Superior temporal gyrus (tissue), 1 donor: ENCODE measurements around the gene FGR.

Experiments used
- DNase-seq: peaks from one replicate; pipeline ENCODE4 v3.0.0-alpha.2; 2016; ENCODE audit errors: extremely low spot score

Gene FGR

GRCh38 chr1:27601321-27601770 lies 33.6 kb downstream of the FGR start:
- no peak for DNase-seq

GRCh38 chr1:27600498-27601175 lies 34.3 kb downstream of the FGR start:
- DNase-seq = no peak

GRCh38 chr1:27599605-27600497 lies 35.1 kb downstream of the FGR start:
- no peak for DNase-seq

GRCh38 chr1:27598902-27599528 lies 36.0 kb downstream of the FGR start:
- no peak for DNase-seq

- DNase-seq = no peak
Observed at GRCh38 chr1:27598295-27598687, 36.7 kb downstream of the FGR start.

- no peak for DNase-seq
Observed at GRCh38 chr1:27597516-27598294, 37.3 kb downstream of the FGR start.

- DNase-seq = no peak
Observed at GRCh38 chr1:27596986-27597385, 38.0 kb downstream of the FGR start.

- no peak for DNase-seq
Observed at GRCh38 chr1:27596261-27596660, 38.7 kb downstream of the FGR start.

GRCh38 chr1:27595597-27595996 lies 39.4 kb downstream of the FGR start:
- DNase-seq = no peak

- DNase-seq = no peak
Observed at GRCh38 chr1:27594564-27595510, 40.1 kb downstream of the FGR start.

- no peak for DNase-seq
Observed at GRCh38 chr1:27593678-27594563, 41.1 kb downstream of the FGR start.

- no peak for DNase-seq
Observed at GRCh38 chr1:27592931-27593677, 41.9 kb downstream of the FGR start.

- DNase-seq = no peak
Observed at GRCh38 chr1:27592232-27592930, 42.6 kb downstream of the FGR start.

- DNase-seq = no peak
Observed at GRCh38 chr1:27591622-27592021, 43.4 kb downstream of the FGR start.

- DNase-seq = no peak
Observed at GRCh38 chr1:27590917-27591508, 44.0 kb downstream of the FGR start.

- no peak for DNase-seq
Observed at GRCh38 chr1:27589841-27590426, 45.1 kb downstream of the FGR start.

- DNase-seq = no peak
Observed at GRCh38 chr1:27589441-27589840, 45.5 kb downstream of the FGR start.
